Ascending aorta (tissue), 2 donors: ENCODE data around the gene ALPL. TPM values are rescaled to one million over a fixed set of nuclear protein-coding genes. Genes with fewer than 3 reads are reported as not detected.

ENCODE experiments used
- DNase-seq, 2 donors: peaks; one replicate each; pipeline ENCODE4 v3.0.0-alpha.2; 2019; ENCODE audit warnings: low spot score in 2 of 2
- H3K27ac ChIP-seq, 2 donors: fragments of 200-600 bp; sonication (generic); one replicate each; pipeline ENCODE4 v1.5.1; 2016 to 2017; ENCODE audit warnings: mild to moderate bottlenecking in 1 of 2
- H3K27me3 ChIP-seq: fragments of 200-600 bp; sonication (generic); one replicate; pipeline ENCODE4 v1.5.1; 2017
- H3K36me3 ChIP-seq, 2 donors: fragments of 200-600 bp; sonication (generic); one replicate each; pipeline ENCODE4 v1.5.1; 2016
- H3K4me1 ChIP-seq, 2 donors: fragments of 200-600 bp; sonication (generic); one replicate each; pipeline ENCODE4 v1.5.1; 2016 to 2017; ENCODE audit warnings: mild to moderate bottlenecking in 1 of 2
- H3K4me3 ChIP-seq, 2 donors: fragments of 200-600 bp; sonication (generic); one replicate each; pipeline ENCODE4 v1.5.1; 2016 to 2017; ENCODE audit warnings: mild to moderate bottlenecking in 1 of 2
- H3K9me3 ChIP-seq, 2 donors: fragments of 200-600 bp; sonication (generic); one replicate each; pipeline ENCODE4 v1.5.1; 2016
- CTCF ChIP-seq, 3 experiments: fragments of 200-600 bp in 2 of 3; fragments of 450-650 bp in 1 of 3; sonication (generic) in 2 of 3; IDR thresholded peaks; one replicate each; pipeline ENCODE4 v1.5.1; 2016 to 2019; ENCODE audit warnings: antibody characterized with exemption in 3 of 3, mild to moderate bottlenecking in 1 of 3, moderate library complexity in 1 of 3
- intact Hi-C: fragments of 100-400 bp; cut with DNase I; formaldehyde crosslinking; loops from one replicate; pipeline ENCODE4 v1.15.1; 2023
- total RNA-seq: library from RNA; depleted of rRNA; stranded (reverse); fragments of >200 nt; gene quantifications from one replicate; pipeline ENCODE4 v1.1.0, GENCODE V29; 2016

The ALPL gene
- total RNA-seq, 1 donor from 2014 or later, result 35.3 TPM

- Histone ChIP-seq H3K4me1 (no peaks in the 10 kb centered on the region), H3K9me3 (no peaks in the 10 kb centered on the region), H3K4me3 (no peak overlapping the region), H3K27ac (no peak overlapping the region), H3K27me3 (no peaks in the 10 kb centered on the region), H3K36me3 (no peaks in the 10 kb centered on the region)
- DNase-seq, result no peak
- intact Hi-C loops, result no loop called here
- TF ChIP-seq CTCF (IDR thresholded peaks at IDR 0.05), result no peak
These were observed 30.7 kb downstream of the ALPL start for GRCh38 chr1:21539933-21540332.

GRCh38 chr1:21541329-21541728 is 32.1 kb downstream of the ALPL start:
- intact Hi-C loops, result no loop called here
- no peak overlapping the region for H3K27ac ChIP-seq
- no peaks in the 10 kb centered on the region for H3K4me1 ChIP-seq
- H3K27me3 ChIP-seq, result no peaks in the 10 kb centered on the region
- no peaks in the 10 kb centered on the region for H3K36me3 ChIP-seq
- DNase-seq, result no peak
- TF ChIP-seq CTCF (IDR thresholded peaks at IDR 0.05), result no peak
- no peaks in the 10 kb centered on the region for H3K9me3 ChIP-seq
- no peak overlapping the region for H3K4me3 ChIP-seq

GRCh38 chr1:21541835-21542234 is 32.6 kb downstream of the ALPL start:
- no peak for DNase-seq
- TF ChIP-seq CTCF (IDR thresholded peaks at IDR 0.05), result no peak
- no peak overlapping the region for H3K27ac ChIP-seq
- no peak overlapping the region for H3K4me3 ChIP-seq
- H3K36me3 ChIP-seq, result no peaks in the 10 kb centered on the region
- intact Hi-C loops, result no loop called here
- no peaks in the 10 kb centered on the region for H3K27me3 ChIP-seq
- no peaks in the 10 kb centered on the region for H3K4me1 ChIP-seq
- no peaks in the 10 kb centered on the region for H3K9me3 ChIP-seq

GRCh38 chr1:21543598-21543997 is 34.4 kb downstream of the ALPL start:
- H3K4me3 ChIP-seq, result no peak overlapping the region
- no peaks in the 10 kb centered on the region for H3K36me3 ChIP-seq
- no peak for DNase-seq
- no peaks in the 10 kb centered on the region for H3K4me1 ChIP-seq
- H3K27me3 ChIP-seq, result no peaks in the 10 kb centered on the region
- no peak overlapping the region for H3K27ac ChIP-seq
- intact Hi-C loops, result no loop called here
- no peaks in the 10 kb centered on the region for H3K9me3 ChIP-seq
- no peak for TF ChIP-seq CTCF (IDR thresholded peaks at IDR 0.05)

- DNase-seq, result no peak
- no peaks in the 10 kb centered on the region for H3K9me3 ChIP-seq
- no peak overlapping the region for H3K4me3 ChIP-seq
- TF ChIP-seq CTCF (IDR thresholded peaks at IDR 0.05), result no peak
- H3K36me3 ChIP-seq, result no peaks in the 10 kb centered on the region
- H3K27me3 ChIP-seq, result no peaks in the 10 kb centered on the region
- no peaks in the 10 kb centered on the region for H3K4me1 ChIP-seq
- intact Hi-C loops, result no loop called here
- H3K27ac ChIP-seq, result no peak overlapping the region
These were observed 34.9 kb downstream of the ALPL start for GRCh38 chr1:21544095-21544494.

GRCh38 chr1:21546122-21546825 is 37.1 kb downstream of the ALPL start:
- no peaks in the 10 kb centered on the region for H3K27me3 ChIP-seq
- intact Hi-C loops, result no loop called here
- no peak overlapping the region for H3K27ac ChIP-seq
- DNase-seq, result no peak
- H3K4me1 ChIP-seq, result no peaks in the 10 kb centered on the region
- H3K9me3 ChIP-seq, result no peaks in the 10 kb centered on the region
- no peaks in the 10 kb centered on the region for H3K36me3 ChIP-seq
- no peak for TF ChIP-seq CTCF (IDR thresholded peaks at IDR 0.05)
- no peak overlapping the region for H3K4me3 ChIP-seq
